HG03565 (cell line): ENCODE measurements around the gene MT1E.

Experiments
- ATAC-seq: cut with Tn5 transposase; IDR thresholded peaks from one replicate; pipeline ENCODE4 v1.9.1; 2021; ENCODE audit warnings: mild to moderate bottlenecking, moderate library complexity; ENCODE audit not compliant: unreplicated experiment

MT1E gene

DNA sequence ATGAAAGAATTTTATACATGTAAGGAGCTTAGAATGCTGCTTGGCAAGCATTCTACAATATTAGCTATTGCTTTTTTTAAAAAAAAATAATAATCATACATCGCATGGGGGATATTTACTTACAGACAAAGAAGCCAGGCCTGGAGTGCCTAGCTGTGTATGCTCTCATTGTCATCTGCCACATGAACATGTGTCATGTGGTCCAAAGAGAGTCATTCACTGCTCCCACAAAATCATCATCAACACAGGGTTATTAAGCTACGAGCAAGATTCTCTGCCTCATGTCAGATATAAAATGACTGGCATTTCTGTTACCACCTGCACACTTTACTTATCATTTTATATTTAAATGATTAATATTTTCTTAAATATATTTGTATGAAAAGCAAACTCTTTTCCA, 1.9 kb upstream of the MT1E start:
- ATAC-seq: no peak

DNA sequence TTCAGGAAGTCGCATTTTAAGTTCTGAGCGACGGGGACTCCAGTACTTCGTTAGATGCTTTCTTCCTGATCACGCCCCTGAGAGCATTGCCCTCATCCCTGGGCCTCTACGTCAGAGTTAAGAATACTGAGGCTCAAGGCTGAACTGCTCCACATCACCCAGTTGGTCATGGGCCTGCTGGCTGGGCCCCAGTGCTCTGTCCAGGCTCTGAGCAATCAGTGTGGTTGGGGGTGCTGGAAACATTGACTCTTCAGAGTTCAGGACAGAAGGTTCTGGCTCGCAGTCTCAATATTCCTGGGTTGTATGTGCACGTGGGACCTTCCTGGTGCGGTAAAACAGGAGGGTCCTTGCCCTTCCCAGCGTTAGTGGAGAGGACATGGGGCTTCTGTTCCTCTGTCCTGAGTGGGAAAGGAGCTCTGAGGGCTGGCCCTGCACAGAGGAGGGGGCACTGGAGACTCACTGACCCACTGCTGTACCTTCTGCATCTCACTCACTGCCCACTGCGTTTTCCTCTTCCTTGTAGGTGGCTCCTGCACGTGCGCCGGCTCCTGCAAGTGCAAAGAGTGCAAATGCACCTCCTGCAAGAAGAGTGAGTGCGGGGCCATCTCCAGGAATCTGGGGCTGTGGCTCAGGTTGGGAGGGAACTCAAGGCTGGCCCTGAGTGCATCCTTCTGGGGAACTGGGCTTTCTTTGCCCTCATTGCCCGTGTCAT, 518 bp downstream of the MT1E start:
- no peak for ATAC-seq

DNA sequence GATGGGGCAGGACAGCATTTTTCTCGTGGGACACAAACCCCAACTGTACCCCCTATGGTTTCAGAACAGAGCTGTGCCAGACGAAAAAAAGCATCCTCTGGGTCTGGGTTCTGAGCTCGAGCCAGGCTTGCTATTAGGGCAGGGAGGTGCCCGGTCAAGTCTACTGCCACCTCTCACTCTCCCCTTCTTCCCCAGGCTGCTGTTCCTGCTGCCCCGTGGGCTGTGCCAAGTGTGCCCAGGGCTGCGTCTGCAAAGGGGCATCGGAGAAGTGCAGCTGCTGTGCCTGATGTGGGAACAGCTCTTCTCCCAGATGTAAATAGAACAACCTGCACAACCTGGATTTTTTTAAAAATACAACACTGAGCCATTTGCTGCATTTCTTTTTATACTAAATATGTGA, 1.1 kb downstream of the MT1E start:
- no peak for ATAC-seq

DNA sequence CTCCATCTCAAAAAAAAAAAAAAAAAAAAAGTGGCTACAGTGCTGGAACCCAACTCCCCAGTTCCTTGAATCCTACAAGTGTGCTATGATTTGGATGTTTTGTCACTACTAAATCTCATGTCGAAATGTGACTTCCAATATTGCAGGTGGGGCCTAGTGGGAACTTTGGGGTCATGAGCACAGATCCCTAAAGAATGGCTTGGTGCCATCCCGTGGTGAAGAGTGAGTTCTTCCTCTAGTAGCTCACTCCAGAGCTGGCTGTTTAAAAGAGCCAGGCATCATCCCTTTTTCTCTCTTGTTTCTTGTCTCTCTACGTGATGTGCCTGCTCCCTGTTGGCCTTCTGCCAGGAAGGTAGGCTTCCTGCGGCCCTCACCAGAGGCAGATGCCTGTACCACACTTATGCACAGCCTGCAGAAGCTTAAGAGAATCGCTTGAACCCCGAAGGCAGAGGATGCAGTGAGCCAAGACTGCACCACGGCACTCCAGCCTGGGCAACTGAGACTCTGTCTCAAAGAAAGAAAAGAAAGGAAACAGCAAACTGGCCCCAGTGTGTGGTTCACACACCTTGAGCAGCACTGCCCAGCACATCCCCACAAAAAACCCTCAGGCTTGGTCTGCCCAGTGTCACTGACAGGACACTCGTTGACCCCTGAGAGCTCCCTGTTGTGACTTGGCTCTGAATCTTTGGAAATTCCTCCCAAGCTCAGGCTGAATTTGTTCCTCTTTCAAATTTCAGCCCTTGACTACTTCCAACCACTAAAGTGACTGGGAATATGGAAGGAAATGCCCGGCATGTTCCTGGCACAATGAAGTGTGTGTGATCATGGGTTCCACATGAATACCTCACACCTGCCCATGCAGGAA, 3.1 kb downstream of the MT1E start:
- no peak for ATAC-seq

DNA sequence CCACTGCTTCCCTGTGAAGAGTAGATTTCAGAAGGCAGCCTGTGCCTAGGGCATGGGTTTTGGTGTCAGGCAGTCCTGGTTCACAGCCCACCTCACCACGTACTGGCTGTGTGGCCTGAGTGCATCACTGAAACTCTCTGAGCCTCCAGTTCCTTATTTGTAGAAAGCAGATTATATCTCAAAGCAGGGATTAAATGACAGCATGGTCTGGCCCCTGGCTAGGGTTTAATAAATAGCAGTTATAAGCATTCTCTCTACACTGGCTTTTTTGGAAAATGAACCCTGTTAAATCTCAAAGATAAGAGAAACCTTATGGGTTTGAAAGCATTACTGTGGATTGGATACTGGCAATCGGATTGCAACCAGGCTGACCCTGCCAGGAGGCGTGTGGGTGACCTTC, 4.0 kb downstream of the MT1E start:
- no peak for ATAC-seq

DNA sequence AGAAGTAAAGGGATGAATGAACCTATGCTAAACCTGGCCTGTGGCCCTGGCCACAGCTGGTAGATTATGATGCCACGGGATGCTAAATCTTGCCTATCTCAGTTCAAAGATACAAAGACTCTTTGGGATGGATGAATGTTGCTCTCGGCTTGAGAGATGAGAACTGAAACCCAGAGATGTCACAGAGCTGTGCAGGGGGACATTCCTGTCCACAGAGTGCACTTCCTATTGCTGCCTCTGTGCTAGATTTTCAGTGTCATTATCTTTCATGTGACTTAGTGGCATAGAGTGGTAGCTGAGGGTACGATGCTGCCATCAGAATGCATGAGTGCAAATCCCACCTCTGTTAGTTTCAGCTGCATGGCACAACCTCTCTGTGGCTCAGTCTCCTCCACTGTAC, 4.6 kb downstream of the MT1E start:
- ATAC-seq: peak; percentile 89

DNA sequence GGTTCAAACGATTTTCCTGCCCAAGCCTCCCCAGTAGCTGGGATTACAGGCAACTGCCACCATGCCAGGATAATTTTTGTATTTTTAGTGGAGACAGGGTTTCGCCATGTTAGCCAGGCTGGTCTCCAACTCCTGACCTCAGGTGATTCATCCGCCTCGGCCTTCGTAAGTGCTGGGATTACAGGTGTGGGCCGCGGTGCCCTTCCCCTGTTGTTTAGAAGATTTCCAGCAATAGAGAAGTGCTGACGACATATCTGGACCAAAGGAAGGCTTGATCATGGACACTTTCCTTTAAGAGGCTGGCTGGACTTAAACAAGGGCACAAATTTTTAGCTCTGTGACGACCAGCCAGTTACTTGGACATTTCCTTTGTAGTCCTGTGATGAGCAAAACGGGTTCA, 5.6 kb downstream of the MT1E start:
- ATAC-seq: no peak

DNA sequence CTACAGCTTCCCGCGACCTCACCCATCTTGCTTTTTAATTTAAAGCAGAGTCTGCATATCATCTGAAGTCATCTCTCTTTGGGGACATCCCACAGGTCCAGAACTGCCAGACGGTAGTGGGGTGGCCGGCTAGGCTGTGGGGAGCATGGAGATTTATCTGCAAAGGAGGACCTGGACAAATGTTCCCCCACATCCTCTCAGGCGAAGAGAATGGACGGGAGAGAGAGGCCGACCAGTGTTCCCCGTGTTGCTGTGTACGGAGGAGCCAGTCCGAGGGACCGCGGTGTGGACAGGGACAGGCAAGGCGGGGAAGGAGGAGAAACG, 6.2 kb downstream of the MT1E start:
- no peak for ATAC-seq

DNA sequence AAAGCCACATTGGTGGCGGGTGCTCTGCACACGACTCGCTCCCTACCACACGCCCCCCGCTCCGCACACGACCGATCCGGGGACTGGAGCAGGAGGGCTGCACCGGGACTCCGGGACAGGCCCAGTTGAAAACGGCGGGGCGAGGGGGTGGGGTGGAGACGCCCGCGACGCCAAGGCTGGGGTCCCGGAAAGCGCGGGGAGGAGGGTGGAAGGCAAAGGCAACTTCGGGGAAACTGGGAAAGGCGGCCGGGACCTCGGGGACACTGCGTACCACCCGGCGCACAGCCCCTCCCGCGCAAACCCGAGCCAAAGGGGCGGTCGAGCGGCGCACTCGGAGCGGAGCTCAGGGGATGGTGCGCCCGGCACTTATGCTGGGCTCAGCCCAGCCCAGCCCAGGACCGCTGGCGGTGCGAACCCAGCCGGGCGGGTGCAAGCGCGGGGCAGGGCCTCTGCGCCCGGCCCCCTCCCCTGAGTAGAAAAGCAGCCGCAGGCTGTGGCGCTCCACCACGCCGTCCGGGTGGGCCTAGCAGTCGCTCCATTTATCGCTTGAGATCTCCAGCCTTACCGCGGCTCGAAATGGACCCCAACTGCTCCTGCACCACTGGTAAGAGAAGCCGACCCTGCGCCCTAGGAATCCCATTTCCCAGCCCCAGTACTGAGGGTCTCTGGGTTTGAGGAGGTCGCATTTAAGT, 6.7 kb downstream of the MT1E start, which contains the start of gene MT1M:
Gene MT1M, plus strand, starts transcription at position 504 of the 692 bp plus-strand sequence. Its CDS starts 73 bp downstream, at position 577.
- ATAC-seq: no peak

DNA sequence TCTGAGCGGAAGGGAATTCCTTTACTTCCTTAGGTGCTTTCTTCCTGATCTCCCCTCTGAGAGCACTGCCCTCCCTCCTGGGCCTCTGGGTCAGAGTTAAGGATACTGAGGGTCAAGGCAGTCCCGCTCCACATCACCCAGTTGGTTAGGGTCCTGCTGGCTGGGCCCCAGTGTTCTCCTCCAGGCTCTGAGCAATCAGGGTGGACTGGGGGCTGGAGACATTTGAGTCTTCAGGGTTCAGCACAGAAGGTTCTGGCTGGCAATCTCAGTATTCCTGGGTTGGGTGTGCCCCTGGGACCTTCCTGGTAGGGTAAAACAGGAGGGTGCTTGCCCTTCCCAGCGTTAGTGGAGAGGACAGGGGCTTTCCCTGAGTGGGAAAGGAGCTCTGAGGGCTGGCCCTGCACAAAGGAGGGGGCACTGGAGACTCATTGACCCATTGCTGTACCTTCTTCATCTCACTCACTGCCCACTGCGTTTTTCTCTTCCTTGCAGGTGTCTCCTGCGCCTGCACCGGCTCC, 7.3 kb downstream of the MT1E start:
- no peak for ATAC-seq

DNA sequence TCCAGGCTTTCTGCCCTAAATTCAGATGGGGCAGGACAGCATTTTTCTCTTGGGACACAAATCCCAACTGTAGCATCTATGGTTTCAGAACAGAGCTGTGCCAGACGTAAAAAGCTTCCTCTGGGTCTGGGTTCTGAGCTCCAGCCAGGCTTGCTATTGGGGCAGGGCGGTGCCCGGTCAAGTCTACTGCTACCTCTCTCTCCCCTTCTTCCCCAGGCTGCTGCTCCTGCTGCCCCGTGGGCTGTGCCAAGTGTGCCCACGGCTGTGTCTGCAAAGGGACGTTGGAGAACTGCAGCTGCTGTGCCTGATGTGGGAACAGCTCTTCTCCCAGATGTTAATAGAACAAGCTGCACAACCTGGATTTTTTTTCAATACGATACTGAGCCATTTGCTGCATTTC, 8.0 kb downstream of the MT1E start:
- ATAC-seq: no peak

DNA sequence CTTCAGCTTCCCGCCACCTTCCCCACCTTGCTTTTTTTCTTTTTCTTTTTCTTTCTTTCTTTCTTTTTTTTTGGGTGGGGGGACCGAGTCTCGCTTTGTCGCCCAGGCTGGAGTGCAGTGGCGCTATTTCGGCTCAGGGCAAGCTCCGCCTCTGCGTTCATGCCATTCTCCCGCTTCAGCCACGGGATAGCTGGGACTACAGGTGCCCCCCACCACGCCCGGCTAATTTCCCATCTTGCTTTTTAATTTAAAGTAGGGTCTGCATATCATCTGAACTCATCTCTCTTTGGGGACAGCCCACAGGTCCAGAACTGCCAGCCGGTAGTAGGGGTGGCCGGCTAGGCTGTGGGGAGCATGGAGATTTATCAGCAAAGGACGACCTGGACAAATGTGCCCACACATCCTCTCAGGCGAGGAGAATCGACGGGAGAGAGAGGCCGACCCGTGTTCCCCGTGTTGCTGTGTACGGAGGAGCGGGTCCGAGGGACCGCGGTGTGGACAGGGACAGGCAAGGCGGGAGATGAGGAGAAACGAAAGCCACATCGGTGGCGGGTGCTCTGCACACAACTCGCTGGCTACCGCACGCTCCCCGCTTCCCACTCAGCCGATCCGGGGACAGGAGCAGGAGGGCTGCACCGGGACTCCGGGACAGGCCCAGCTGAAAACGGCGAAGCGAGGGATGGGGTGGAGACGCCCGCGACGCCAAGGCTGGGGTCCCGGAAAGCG, 9.3 kb downstream of the MT1E start:
- ATAC-seq: no peak

DNA sequence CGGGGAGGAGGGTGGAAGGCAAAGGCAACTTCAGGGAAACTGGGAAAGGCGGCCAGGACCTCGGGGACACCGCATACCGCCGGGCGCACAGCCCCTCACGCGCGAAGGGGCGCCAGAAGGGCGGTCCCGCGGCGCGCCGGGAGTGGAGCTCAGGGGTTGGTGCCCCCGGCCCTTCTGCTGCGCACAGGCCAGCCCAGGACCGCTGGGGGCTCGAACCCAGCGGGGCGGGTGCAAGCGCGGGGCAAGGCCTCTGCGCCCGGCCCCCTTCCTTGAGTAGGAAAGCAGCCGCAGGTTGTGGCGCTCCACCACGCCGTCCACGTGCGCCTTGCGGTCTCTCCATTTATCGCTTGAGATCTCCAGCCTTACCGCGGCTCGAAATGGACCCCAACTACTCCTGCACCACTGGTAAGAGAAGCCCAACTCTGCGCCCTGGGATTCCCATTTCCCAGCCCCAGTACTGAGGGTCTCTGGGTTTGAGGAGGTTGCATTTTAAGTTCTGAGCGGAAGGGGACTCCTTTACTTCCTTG, 9.9 kb downstream of the MT1E start:
- no peak for ATAC-seq

DNA sequence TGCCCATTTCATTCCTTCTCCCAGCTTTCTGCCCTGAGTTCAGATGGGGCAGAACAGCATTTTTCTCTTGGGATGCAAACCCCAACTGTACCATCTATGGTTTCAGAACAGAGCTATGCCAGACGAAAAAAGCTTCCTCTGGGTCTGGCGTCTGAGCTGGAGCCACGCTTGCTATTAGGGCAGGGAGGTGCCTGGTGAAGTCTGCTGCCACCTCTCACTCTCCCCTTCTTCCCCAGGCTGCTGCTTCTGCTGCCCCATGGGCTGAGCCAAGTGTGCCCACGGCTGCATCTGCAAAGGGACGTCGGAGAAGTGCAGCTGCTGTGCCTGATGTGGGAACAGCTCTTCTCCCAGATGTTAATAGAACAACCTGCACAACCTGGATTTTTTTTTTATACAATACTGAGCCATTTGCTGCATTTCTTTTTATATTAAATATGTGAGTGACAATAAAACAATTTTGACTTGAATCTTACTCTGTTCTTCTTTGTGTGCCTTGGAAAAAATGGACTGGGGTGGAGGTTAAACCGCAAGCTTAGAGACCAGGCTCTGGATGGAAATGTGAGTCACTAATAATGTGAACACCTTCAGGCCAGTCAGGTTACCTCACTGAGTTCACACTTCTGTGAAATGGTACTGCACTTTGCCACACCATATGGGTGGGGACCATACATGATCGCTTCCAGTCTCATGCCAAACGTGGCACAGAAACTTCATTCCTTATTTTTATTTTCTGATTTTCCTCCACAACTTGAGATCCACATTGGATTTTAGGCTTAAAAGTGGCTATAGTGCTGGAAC, 11.2 kb downstream of the MT1E start:
- ATAC-seq: no peak

DNA sequence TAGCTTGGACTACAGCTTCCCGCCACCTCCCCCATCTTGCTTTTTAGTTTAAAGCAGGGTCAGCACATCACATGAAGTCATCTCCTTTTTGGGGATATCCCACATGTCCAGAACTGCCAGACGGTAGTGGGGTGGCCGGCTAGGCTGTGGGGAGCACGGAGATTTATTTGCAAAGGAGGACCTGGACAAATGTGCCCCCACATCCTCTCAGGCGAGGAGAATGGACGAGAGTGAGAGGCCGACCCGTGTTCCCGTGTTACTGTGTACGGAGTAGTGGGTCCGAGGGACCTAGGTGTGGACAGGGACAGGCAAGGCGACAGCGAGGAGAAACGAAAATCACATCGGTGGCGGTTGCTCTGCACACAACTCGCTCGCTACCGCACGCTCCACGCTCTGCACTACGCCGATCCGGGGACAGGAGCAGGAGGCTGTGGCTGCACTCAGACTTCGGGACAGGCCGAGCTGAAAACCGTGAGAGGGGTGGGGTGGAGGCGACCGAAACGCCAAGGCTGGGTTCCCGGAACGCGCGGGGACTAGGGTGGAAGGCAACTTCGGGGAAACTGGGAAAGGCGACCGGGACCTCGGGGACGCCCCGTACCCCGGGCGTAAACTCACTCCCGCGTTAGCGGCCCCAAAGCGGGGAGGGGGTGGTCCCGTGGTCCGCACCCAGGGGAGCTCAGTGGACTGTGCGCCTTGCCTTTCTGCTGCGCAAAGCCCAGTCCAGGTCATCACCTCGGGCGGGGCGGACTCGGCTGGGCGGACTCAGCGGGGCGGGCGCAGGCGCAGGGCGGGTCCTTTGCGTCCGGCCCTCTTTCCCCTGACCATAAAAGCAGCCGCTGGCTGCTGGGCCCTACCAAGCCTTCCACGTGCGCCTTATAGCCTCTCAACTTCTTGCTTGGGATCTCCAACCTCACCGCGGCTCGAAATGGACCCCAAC, 12.5 kb downstream of the MT1E start, which contains the start of gene MT1A:
Gene MT1A, plus strand, starts transcription at position 853 of the 937 bp plus-strand sequence. Its CDS starts 73 bp downstream, at position 926.
- no peak for ATAC-seq

DNA sequence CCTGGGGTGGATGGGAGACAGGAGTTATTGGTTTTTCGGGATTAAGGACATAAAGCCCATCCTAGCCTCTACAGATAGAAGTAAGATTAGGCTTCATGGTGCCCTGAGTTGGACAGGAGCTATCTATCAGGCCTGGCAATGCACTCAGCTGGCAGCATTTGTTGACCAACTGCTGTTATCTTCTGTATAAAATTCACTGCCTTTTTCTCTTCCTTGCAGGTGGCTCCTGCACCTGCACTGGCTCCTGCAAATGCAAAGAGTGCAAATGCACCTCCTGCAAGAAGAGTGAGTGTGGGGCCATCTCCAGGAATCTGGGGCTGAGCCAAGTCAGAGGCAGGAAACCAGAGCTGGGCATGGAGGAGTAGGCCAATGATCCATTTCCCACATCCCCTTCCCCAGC, 13.5 kb downstream of the MT1E start:
- ATAC-seq: no peak

DNA sequence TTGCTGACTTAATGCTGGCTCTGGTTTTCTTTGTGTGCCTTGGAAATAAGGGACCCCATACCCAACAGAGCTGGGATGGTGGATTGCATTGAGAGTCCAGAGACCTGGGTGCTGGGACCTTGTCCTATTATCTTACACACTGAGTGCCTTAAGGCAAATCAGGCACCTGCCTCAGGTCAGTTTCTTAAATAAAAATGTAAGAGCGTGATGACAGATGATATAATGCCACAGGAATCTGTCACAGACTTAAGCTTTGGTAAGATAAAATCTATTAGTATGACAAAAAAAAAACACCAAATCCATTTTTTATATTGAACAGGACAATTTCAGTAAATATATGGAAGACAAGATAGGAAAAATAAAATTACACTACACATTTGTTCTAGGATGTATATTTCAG, 14.5 kb downstream of the MT1E start:
- no peak for ATAC-seq

DNA sequence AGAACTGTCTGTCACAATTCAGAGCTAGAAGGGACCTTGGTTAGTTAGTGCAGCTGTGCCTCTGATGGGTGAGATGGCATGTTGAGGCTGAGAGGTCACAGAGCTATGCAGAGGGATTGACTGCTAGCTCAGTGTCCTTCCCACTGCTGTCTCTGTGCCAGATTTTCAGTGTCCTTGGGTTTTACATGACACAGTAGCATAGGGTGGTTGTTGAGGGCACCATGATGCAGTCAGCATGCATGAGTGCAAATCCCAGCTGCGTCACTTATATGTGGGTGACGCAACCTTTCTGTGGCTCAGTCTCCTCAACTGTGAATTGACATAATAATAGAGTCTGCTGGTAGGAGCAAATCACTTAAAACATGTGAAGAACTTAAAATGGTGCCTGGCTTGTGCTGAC, 15.6 kb downstream of the MT1E start:
- ATAC-seq: no peak
